D721Med (cell line): ENCODE data around the gene FLOT1.

Source experiments
- DNase-seq: peaks from one replicate; pipeline ENCODE4 v3.0.0; 2011; ENCODE audit warnings: low spot score; ENCODE audit not compliant: insufficient read length
- FAIRE-seq: peaks from 2 replicates; lab custom pipeline; 2011; peaks lifted over from hg19 to GRCh38; lab: Jason Lieb, UNC
- CTCF ChIP-seq: IDR thresholded peaks from 2 replicates; pipeline ENCODE4 v1.5.1; 2012; ENCODE audit warnings: mild to moderate bottlenecking, control low read depth; ENCODE audit not compliant: insufficient read depth; ENCODE audit errors: missing control alignments

Gene FLOT1

DNA sequence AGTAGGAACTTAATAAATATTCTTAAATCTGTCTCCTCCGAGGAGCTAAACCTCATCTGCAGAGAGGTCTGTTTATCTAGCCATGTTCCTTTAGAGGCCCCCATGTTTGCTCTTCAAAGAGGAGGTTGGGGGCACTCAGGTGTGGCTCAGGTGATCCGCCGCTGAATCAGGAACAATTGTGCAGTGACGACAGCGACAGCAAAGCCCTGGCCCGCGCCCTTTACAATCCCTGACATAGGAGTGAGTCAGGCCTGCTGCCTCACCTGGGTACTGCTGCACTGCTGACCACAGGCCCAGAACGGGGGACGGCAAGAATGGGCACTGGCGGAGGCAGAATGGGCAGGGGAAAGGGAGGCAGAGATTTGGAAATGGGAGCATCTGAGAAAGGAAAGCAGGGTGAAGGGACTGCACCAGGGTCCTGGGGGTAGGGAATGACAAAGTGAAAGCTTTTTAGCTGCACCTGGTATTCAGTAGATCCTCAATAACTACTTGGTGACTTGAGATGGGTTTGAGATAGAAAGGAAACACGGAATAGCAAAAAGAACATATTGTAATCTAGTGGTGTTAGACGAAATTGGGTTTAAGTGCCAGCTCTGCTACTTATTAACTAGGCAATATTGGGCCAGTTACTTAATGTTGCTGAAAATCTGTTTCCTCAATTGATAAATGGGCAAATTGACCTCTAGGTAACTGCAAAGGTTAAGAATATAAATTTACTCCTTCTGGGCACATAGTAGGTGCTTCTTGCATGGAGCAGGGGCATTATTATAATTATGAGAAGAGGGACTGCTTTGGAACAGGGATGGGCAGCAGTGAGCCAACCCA is 7.3 kb upstream of the FLOT1 start:
- FAIRE-seq: no peak
- TF ChIP-seq CTCF: no peak
- DNase-seq: no peak

GRCh38 chr6:30748851-30749540 is 6.5 kb upstream of the FLOT1 start:
- no peak for FAIRE-seq
- no peak for DNase-seq

GRCh38 chr6:30747902-30748769 is 5.6 kb upstream of the FLOT1 start:
- no peak for TF ChIP-seq CTCF
- FAIRE-seq: no peak
- DNase-seq: no peak

More at GRCh38 chr6:30748851-30749540, 6.5 kb upstream of the FLOT1 start:
- no peak for TF ChIP-seq CTCF

GRCh38 chr6:30747300-30747687 is 4.8 kb upstream of the FLOT1 start:
- DNase-seq (no peak), FAIRE-seq (no peak)
- no peak for TF ChIP-seq CTCF

DNA sequence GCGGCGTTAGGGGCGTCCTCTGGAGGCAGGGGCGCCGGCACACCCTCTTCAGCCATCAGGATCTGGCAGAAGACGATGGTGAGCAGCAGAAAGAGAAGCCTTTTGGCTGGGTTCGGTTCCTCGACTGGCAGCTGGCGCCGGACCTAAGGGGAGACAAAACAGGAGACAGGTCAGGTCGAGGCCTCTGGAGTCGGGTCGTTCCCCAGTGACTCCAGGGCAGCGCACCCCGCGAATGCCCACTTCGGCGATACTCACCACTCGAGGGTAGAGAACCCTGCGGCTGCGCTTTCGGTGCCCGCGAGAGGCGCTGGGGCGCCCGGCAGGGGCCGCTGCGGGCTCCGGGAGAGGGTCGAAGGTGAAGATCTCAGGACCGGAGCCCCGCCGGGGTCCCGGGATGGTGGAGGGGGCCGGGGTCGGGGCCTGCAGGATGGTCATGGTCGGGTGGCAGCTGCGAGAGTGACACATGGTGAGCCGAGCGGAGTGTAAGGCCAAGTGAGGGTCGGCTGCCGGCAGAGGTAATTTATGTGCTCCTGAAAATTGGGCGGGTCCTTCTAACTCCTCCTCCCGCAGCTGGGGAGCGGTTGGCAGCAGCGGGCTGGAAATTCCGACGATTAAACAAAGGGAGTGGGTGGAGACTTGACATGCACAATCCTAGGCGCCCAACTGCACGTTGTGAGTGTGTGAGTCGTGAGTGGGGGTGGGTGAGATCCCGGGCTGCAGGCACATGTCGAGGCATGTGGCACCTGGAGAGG is 1.7 kb upstream of the FLOT1 start, which contains the start of gene IER3:
Gene IER3 (minus strand): TSS at position 494 of the 752 bp plus-strand sequence. CDS start 29 bp downstream, at position 465.
- DNase-seq (no peak), FAIRE-seq (no peak)
- TF ChIP-seq CTCF: no peak
